Endodermal cell (in vitro differentiated cells): ENCODE results near the gene CARD11. TPM values are rescaled to one million over a fixed set of nuclear protein-coding genes. Genes with fewer than 3 reads are reported as not detected.

Experiments
- DNase-seq: peaks from one replicate; pipeline ENCODE4 v3.0.0-alpha.2; 2017
- H3K27ac ChIP-seq: 2 replicates; pipeline ENCODE4 v1.5.1; 2013; ENCODE audit warnings: mild to moderate bottlenecking, low read depth, low read length, moderate library complexity
- H3K27me3 ChIP-seq: 2 replicates; pipeline ENCODE4 v1.6.1; 2013; ENCODE audit warnings: mild to moderate bottlenecking, low read length, moderate library complexity; ENCODE audit not compliant: insufficient read depth, control insufficient read depth, poor library complexity, severe bottlenecking
- H3K36me3 ChIP-seq: 2 replicates; pipeline ENCODE4 v1.7.0; 2013; ENCODE audit warnings: mild to moderate bottlenecking, low read length, moderate library complexity; ENCODE audit not compliant: control insufficient read depth, insufficient read depth
- H3K4me1 ChIP-seq: one replicate; pipeline ENCODE4 v1.7.0; 2013; ENCODE audit warnings: low read length; ENCODE audit not compliant: control insufficient read depth, insufficient read depth
- H3K4me3 ChIP-seq: 2 replicates; pipeline ENCODE4 v1.5.1; 2013; ENCODE audit warnings: mild to moderate bottlenecking, low read length, moderate library complexity
- H3K9ac ChIP-seq: 2 replicates; pipeline ENCODE4 v1.6.1; 2013; ENCODE audit warnings: mild to moderate bottlenecking, low read length, moderate library complexity; ENCODE audit not compliant: poor library complexity, severe bottlenecking; ENCODE audit errors: extremely low read depth
- H3K9me3 ChIP-seq: 2 replicates; pipeline ENCODE4 v1.6.1; 2013; ENCODE audit warnings: mild to moderate bottlenecking, low read length, moderate library complexity; ENCODE audit not compliant: control insufficient read depth
- H3K27ac Mint-ChIP-seq: 2 replicates; pipeline ENCODE4 v1.8.0; 2020; ENCODE audit warnings: mixed read lengths
- H3K27me3 Mint-ChIP-seq: 2 replicates; pipeline ENCODE4 v1.8.0; 2021; ENCODE audit warnings: mild to moderate bottlenecking, mixed read lengths; ENCODE audit not compliant: insufficient read depth
- H3K36me3 Mint-ChIP-seq: 2 replicates; pipeline ENCODE4 v1.8.0; 2020; ENCODE audit warnings: low read depth, mixed read lengths
- H3K4me1 Mint-ChIP-seq: 2 replicates; pipeline ENCODE4 v1.8.0; 2020; ENCODE audit warnings: mixed read lengths
- H3K4me3 Mint-ChIP-seq: 2 replicates; pipeline ENCODE4 v1.8.0; 2020; ENCODE audit warnings: mild to moderate bottlenecking, moderate library complexity, mixed read lengths
- H3K9me3 Mint-ChIP-seq: 2 replicates; pipeline ENCODE4 v1.8.0; 2020; ENCODE audit warnings: mild to moderate bottlenecking, mixed read lengths
- WGBS, 2 experiments: methylation state at CpG; one replicate each; pipeline versions ENCODE4 v1.1.5 to v1.1.7; 2013; ENCODE audit warnings: missing lambda C conversion rate in 2 of 2, mixed read lengths in 1 of 2; ENCODE audit not compliant: insufficient coverage in 1 of 2, insufficient read length in 1 of 2; 5-methylcytosine and 5-hydroxymethylcytosine counted together
- total RNA-seq, 2 donors: library from RNA; stranded (reverse); fragmentation: NEBNext Ultra II Directional in 1 of 2; extraction: Animal tissue kit (Norgen Biotek cat#: 25700) in 1 of 2; gene quantifications; 2 replicates in 1 of 2; 3 replicates in 1 of 2; pipeline ENCODE4 v1.2.1, GENCODE V29; 2021
- TF ChIP-seq, protein P1 (sequence below): fragments of 200-600 bp; sonication (generic); conservative IDR thresholded peaks from 2 replicates; pipeline ENCODE4 v1.5.0; 2021; ENCODE audit warnings: antibody characterized with exemption, mild to moderate bottlenecking

Gene CARD11
- total RNA-seq, 2 donors from 2014 or later = 7.2 to 10.8 TPM

DNA sequence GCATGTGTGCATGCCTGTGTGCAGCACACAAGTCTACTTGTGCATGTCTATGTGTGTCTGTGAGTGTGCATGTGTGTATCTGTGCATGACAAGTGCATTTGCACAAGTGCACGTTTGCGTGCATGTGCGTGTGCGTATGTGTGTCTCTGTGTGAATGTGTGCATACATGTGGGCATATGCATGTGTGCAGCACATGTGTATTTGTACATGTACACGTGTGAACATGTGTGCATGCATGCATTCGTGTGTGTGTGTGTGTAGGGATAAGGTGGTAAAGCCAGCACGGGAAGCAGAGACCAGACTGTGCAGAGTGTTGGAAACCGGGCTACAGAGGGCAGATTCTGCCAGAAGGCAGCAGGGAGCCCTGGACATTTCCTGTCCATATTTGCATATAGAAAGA is 163.6 kb downstream of the CARD11 start:
- TF ChIP-seq, protein P1, sequence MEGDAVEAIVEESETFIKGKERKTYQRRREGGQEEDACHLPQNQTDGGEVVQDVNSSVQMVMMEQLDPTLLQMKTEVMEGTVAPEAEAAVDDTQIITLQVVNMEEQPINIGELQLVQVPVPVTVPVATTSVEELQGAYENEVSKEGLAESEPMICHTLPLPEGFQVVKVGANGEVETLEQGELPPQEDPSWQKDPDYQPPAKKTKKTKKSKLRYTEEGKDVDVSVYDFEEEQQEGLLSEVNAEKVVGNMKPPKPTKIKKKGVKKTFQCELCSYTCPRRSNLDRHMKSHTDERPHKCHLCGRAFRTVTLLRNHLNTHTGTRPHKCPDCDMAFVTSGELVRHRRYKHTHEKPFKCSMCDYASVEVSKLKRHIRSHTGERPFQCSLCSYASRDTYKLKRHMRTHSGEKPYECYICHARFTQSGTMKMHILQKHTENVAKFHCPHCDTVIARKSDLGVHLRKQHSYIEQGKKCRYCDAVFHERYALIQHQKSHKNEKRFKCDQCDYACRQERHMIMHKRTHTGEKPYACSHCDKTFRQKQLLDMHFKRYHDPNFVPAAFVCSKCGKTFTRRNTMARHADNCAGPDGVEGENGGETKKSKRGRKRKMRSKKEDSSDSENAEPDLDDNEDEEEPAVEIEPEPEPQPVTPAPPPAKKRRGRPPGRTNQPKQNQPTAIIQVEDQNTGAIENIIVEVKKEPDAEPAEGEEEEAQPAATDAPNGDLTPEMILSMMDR = no peak
- Mint-ChIP-seq H3K4me1 (peaks cover 4% of the 10 kb centered on the region), H3K27ac (no peak overlapping the region), H3K4me3 (no peak overlapping the region), H3K27me3 (no peaks in the 10 kb centered on the region), H3K9me3 (no peaks in the 10 kb centered on the region), H3K36me3 (no peaks in the 10 kb centered on the region)
- 75 to 89% methylated on average over 4 to 8 of the region's 8 CpGs for WGBS, 2 experiments
- Histone ChIP-seq H3K27ac (no peak overlapping the region), H3K36me3 (no peaks in the 10 kb centered on the region), H3K4me3 (no peak overlapping the region), H3K4me1 (peaks cover 2% of the 10 kb centered on the region), H3K9me3 (no peaks in the 10 kb centered on the region), H3K9ac (no peak overlapping the region), H3K27me3 (no peaks in the 10 kb centered on the region)
- no peak for DNase-seq

DNA sequence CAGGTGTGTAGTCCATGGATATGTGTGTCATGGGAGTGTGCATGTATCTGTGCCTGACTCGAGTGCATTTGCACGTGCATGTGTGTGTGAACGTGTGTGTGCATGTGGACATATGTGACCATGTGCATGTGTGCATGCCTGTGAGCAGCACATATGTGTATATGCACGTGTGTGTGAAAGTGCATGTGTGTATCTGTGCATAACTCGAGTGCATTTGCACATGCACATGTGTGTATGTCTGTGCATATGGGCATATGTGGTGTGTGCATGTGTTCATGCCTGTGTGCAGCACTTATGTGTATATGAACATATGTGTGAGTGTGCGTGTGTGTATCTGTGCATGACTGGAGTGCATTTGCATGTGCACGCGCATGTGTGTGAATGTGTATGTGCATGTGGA is 164.3 kb downstream of the CARD11 start:
- Histone ChIP-seq H3K9me3 (no peaks in the 10 kb centered on the region), H3K36me3 (no peaks in the 10 kb centered on the region), H3K4me3 (no peak overlapping the region), H3K9ac (no peak overlapping the region), H3K27me3 (no peaks in the 10 kb centered on the region), H3K27ac (no peak overlapping the region), H3K4me1 (peaks cover 2% of the 10 kb centered on the region)
- no peaks in the 10 kb centered on the region for H3K36me3 Mint-ChIP-seq
- no peaks in the 10 kb centered on the region for H3K9me3 Mint-ChIP-seq
- WGBS, 2 experiments = 92 to 94% methylated on average over 8 of the region's 8 CpGs
- no peak overlapping the region for H3K4me3 Mint-ChIP-seq
- H3K27me3 Mint-ChIP-seq = no peaks in the 10 kb centered on the region
- no peak overlapping the region for H3K27ac Mint-ChIP-seq
- H3K4me1 Mint-ChIP-seq = peaks cover 4% of the 10 kb centered on the region
- no peak for DNase-seq
- TF ChIP-seq, protein P1 = no peak

DNA sequence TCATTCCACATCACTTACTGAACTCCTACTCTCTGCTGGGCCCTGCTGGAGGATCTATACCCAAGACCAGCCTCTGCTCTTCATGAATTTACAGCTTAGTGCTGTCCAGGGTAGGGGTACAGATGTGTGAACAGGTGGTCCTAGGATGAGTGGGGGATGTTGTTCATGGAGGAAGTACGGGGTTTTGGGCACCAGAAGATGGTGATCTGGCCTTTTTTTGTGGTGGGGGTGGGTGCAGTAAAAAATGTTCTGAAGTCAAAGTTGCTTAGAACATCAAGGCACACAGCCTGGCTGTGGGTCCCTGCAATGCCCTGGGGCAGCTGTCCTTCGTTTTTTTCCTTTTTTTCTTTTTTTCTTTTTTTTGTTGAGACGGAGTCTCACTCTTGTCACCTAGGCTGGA is 165.4 kb downstream of the CARD11 start:
- peaks cover 6% of the 10 kb centered on the region for H3K4me1 Mint-ChIP-seq
- WGBS, 2 experiments = 76 to 91% methylated on average over 3 of the region's 3 CpGs
- Histone ChIP-seq H3K4me3 (no peak overlapping the region), H3K27me3 (no peaks in the 10 kb centered on the region), H3K36me3 (no peaks in the 10 kb centered on the region), H3K27ac (no peak overlapping the region), H3K9ac (no peak overlapping the region), H3K4me1 (peaks cover 2% of the 10 kb centered on the region), H3K9me3 (no peaks in the 10 kb centered on the region)
- no peaks in the 10 kb centered on the region for H3K36me3 Mint-ChIP-seq
- H3K9me3 Mint-ChIP-seq = no peaks in the 10 kb centered on the region
- DNase-seq = no peak
- TF ChIP-seq, protein P1 = no peak
- H3K27ac Mint-ChIP-seq = no peak overlapping the region
- H3K4me3 Mint-ChIP-seq = no peak overlapping the region
- H3K27me3 Mint-ChIP-seq = no peaks in the 10 kb centered on the region
